ENCODE data around the gene ROCK2. TPM values are rescaled to one million over a fixed set of nuclear protein-coding genes. Genes with fewer than 3 reads are reported as not detected.

Gene ROCK2
- total RNA-seq, 4 donors from 2014 or later = 90.0 to 119 (median 101) TPM

DNA sequence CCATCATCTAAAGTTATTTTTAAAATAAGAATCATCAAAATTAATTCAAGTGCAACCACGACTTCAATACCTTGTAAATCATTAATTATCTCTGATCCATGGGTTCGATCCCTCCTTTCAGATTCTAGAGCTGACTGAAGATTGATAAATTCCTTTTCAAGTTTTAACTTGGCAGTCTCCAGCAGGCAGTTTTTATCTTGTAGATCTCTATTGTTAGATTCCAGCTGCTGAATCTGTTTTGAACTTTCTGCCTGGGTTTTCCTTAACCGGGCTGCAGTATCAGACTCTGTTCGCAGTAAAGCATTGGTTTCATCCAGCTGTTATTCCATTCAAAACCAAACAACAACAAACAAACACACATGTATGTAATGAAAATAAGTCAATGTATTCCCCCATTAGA lies 129.7 kb downstream of the ROCK2 start:
- H3K36me3 ChIP-seq = peaks cover 16 to 93% (median 73%) of the 10 kb centered on the region in 4 donors
- TF ChIP-seq EP300 (IDR thresholded peaks at IDR 0.05) (no peak), POLR2A (IDR thresholded peaks at IDR 0.05; ENCODE audit: low read depth) (no peak), CTCF (IDR thresholded peaks at IDR 0.05) (no peak), POLR2AphosphoS5 (IDR thresholded peaks at IDR 0.05) (no peak)
- no peaks in the 10 kb centered on the region for H3K9me3 ChIP-seq
- WGBS = 73% methylated on average over 4 of the region's 4 CpGs
- H3K27me3 ChIP-seq = no peaks in the 10 kb centered on the region
- DNase-seq (ENCODE audit: extremely low spot score) = no peak
- H3K4me3 ChIP-seq = no peak overlapping the region
- intact Hi-C loops (cut with DNase I) = no loop called here
- H3K4me1 ChIP-seq = no peaks in the 10 kb centered on the region
- no peak overlapping the region for H3K27ac ChIP-seq (replicated peaks in 1 of 4)

GRCh38 chr2:11213975-11214374 lies 130.5 kb downstream of the ROCK2 start:
- no peak for DNase-seq (ENCODE audit: extremely low spot score)
- H3K27ac ChIP-seq (replicated peaks in 1 of 4) = no peak overlapping the region
- H3K27me3 ChIP-seq = no peaks in the 10 kb centered on the region
- no peaks in the 10 kb centered on the region for H3K4me1 ChIP-seq
- intact Hi-C loops (cut with DNase I) = no loop called here
- H3K36me3 ChIP-seq = peaks cover 10 to 95% (median 71%) of the 10 kb centered on the region in 4 donors
- WGBS = 100% methylated on average over 1 of the region's 1 CpG
- no peaks in the 10 kb centered on the region for H3K9me3 ChIP-seq
- TF ChIP-seq POLR2A (IDR thresholded peaks at IDR 0.05; ENCODE audit: low read depth) (no peak), EP300 (IDR thresholded peaks at IDR 0.05) (no peak), CTCF (IDR thresholded peaks at IDR 0.05) (no peak), POLR2AphosphoS5 (IDR thresholded peaks at IDR 0.05) (no peak)
- H3K4me3 ChIP-seq = no peak overlapping the region

GRCh38 chr2:11213090-11213638 lies 131.3 kb downstream of the ROCK2 start:
- no peak overlapping the region for H3K4me3 ChIP-seq
- no peak for DNase-seq (ENCODE audit: extremely low spot score)
- H3K27me3 ChIP-seq = no peaks in the 10 kb centered on the region
- no peaks in the 10 kb centered on the region for H3K9me3 ChIP-seq
- no peaks in the 10 kb centered on the region for H3K4me1 ChIP-seq
- 86% methylated on average over 5 of the region's 5 CpGs for WGBS
- TF ChIP-seq POLR2A (IDR thresholded peaks at IDR 0.05; ENCODE audit: low read depth) (no peak), EP300 (IDR thresholded peaks at IDR 0.05) (no peak), CTCF (IDR thresholded peaks at IDR 0.05) (no peak), POLR2AphosphoS5 (IDR thresholded peaks at IDR 0.05) (no peak)
- H3K27ac ChIP-seq (replicated peaks in 1 of 4) = no peak overlapping the region
- peaks cover 10 to 98% (median 77%) of the 10 kb centered on the region in 4 donors for H3K36me3 ChIP-seq
- intact Hi-C loops (cut with DNase I) = no loop called here

DNA sequence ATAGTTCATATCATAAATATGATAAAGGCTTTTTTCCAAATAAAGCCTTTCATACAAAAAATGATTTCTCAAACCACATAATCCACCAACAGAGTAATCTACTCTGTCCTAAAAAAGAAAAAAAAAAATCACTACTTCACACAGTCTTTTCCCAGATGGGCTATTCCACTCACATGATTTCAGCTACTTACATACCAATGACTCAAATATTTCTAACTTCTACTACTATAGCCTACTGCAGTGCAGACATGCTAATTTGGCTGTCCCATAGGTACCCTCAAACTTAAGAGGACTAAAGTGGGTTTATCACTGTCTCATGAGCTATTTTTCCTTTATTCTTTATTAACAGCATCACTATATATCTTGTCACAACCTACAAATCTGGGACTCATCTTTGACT lies 131.8 kb downstream of the ROCK2 start:
- H3K4me1 ChIP-seq = no peaks in the 10 kb centered on the region
- H3K27ac ChIP-seq (replicated peaks in 1 of 4) = no peak overlapping the region
- no peak for DNase-seq (ENCODE audit: extremely low spot score)
- H3K9me3 ChIP-seq = no peaks in the 10 kb centered on the region
- no peaks in the 10 kb centered on the region for H3K27me3 ChIP-seq
- TF ChIP-seq POLR2A (IDR thresholded peaks at IDR 0.05; ENCODE audit: low read depth) (no peak), POLR2AphosphoS5 (IDR thresholded peaks at IDR 0.05) (no peak), CTCF (IDR thresholded peaks at IDR 0.05) (no peak), EP300 (IDR thresholded peaks at IDR 0.05) (no peak)
- no peak overlapping the region for H3K4me3 ChIP-seq
- intact Hi-C loops (cut with DNase I) = no loop called here
- peaks cover 11 to 97% (median 76%) of the 10 kb centered on the region in 4 donors for H3K36me3 ChIP-seq

- Histone ChIP-seq H3K36me3 (peaks cover 13 to 84% (median 50%) of the 10 kb centered on the region in 4 donors), H3K27me3 (no peaks in the 10 kb centered on the region), H3K4me3 (no peak overlapping the region), H3K9me3 (no peaks in the 10 kb centered on the region), H3K27ac (replicated peaks in 1 of 4) (no peak overlapping the region), H3K4me1 (peaks cover 0 to 7% (median 0%) of the 10 kb centered on the region in 4 donors)
- intact Hi-C loops (cut with DNase I) = no loop called here
- TF ChIP-seq POLR2AphosphoS5 (IDR thresholded peaks at IDR 0.05) (no peak), EP300 (IDR thresholded peaks at IDR 0.05) (no peak), POLR2A (IDR thresholded peaks at IDR 0.05; ENCODE audit: low read depth) (no peak), CTCF (IDR thresholded peaks at IDR 0.05) (no peak)
- DNase-seq (ENCODE audit: extremely low spot score) = no peak
Measured at GRCh38 chr2:11208083-11208482, 136.4 kb downstream of the ROCK2 start.
